Measurements from ENCODE around the gene PSME1. TPM values are rescaled to one million over a fixed set of nuclear protein-coding genes. Genes with fewer than 3 reads are reported as not detected.
A peak's percentile ranks its signal among the peaks of the same experiment; 100 is the strongest.
"Not testable (repeated sequence)": the region's sequence is repeated elsewhere in the genome, so short reads cannot be mapped to it uniquely, and the experiment has no call there.

Gene PSME1
- polyA plus RNA-seq, 3 donors = 198 to 220 (median 199) TPM

GRCh38 chr14:24098927-24099813 is 36.8 kb upstream of the PSME1 start:
- DNase-seq (ENCODE audit: extremely low read depth in 1 of 11, low read depth in 9 of 11, low spot score in 4 of 11) = no peak

GRCh38 chr14:24100197-24100981 is 35.6 kb upstream of the PSME1 start:
- DNase-seq (ENCODE audit: extremely low read depth in 1 of 11, low read depth in 9 of 11, low spot score in 4 of 11) = no peak

GRCh38 chr14:24100982-24101494 is 35.0 kb upstream of the PSME1 start:
- DNase-seq (ENCODE audit: extremely low read depth in 1 of 11, low read depth in 9 of 11, low spot score in 4 of 11) = no peak

GRCh38 chr14:24102357-24103048 is 33.5 kb upstream of the PSME1 start:
- no peak for DNase-seq (ENCODE audit: extremely low read depth in 1 of 11, low read depth in 9 of 11, low spot score in 4 of 11)

- DNase-seq (ENCODE audit: extremely low read depth in 1 of 11, low read depth in 9 of 11, low spot score in 4 of 11) = no peak
Observed at GRCh38 chr14:24103451-24103850, 32.5 kb upstream of the PSME1 start.

- not testable (repeated sequence) for DNase-seq (ENCODE audit: extremely low read depth in 1 of 11, low read depth in 9 of 11, low spot score in 4 of 11)
Observed at GRCh38 chr14:24105609-24106239, 30.3 kb upstream of the PSME1 start.

- DNase-seq (ENCODE audit: extremely low read depth in 1 of 11, low read depth in 9 of 11, low spot score in 4 of 11) = no peak
Observed at GRCh38 chr14:24106672-24107271, 29.2 kb upstream of the PSME1 start.

GRCh38 chr14:24108336-24108874 is 27.6 kb upstream of the PSME1 start:
- DNase-seq (ENCODE audit: extremely low read depth in 1 of 11, low read depth in 9 of 11, low spot score in 4 of 11) = no peak

GRCh38 chr14:24110060-24110459 is 25.9 kb upstream of the PSME1 start:
- no peak for DNase-seq (ENCODE audit: extremely low read depth in 1 of 11, low read depth in 9 of 11, low spot score in 4 of 11)

GRCh38 chr14:24110523-24110922 is 25.5 kb upstream of the PSME1 start:
- DNase-seq (ENCODE audit: extremely low read depth in 1 of 11, low read depth in 9 of 11, low spot score in 4 of 11) = no peak

GRCh38 chr14:24113379-24113800 is 22.6 kb upstream of the PSME1 start:
- no peak for DNase-seq (ENCODE audit: extremely low read depth in 1 of 11, low read depth in 9 of 11, low spot score in 4 of 11)

- peak in 9 of 11 donors; percentile 74 to 86 (median 80) for DNase-seq (ENCODE audit: extremely low read depth in 1 of 11, low read depth in 9 of 11, low spot score in 4 of 11)
Observed at GRCh38 chr14:24113801-24114531, 22.0 kb upstream of the PSME1 start.

- peak; percentile 96 to 100 (median 99) for DNase-seq (ENCODE audit: extremely low read depth in 1 of 11, low read depth in 9 of 11, low spot score in 4 of 11)
Observed at GRCh38 chr14:24114532-24115421, 21.2 kb upstream of the PSME1 start, which contains the start of the genes DCAF11 and NRL. Gene DCAF11, plus strand, starts transcription at chr14:24114777. Its CDS starts 818 bp downstream, at chr14:24115595. Gene NRL, minus strand, starts transcription at chr14:24114949. Its CDS starts 32,101 bp downstream, at chr14:24082848.

- no peak for DNase-seq (ENCODE audit: extremely low read depth in 1 of 11, low read depth in 9 of 11, low spot score in 4 of 11)
Observed at GRCh38 chr14:24115422-24116127, 20.4 kb upstream of the PSME1 start.

GRCh38 chr14:24116128-24116814 is 19.7 kb upstream of the PSME1 start:
- DNase-seq (ENCODE audit: extremely low read depth in 1 of 11, low read depth in 9 of 11, low spot score in 4 of 11) = no peak
